ENCODE data around the gene LSP1. TPM values are rescaled to one million over a fixed set of nuclear protein-coding genes. Genes with fewer than 3 reads are reported as not detected.

Gene LSP1
- total RNA-seq, 1 experiment from 2014 or later = 4.0 TPM

DNA sequence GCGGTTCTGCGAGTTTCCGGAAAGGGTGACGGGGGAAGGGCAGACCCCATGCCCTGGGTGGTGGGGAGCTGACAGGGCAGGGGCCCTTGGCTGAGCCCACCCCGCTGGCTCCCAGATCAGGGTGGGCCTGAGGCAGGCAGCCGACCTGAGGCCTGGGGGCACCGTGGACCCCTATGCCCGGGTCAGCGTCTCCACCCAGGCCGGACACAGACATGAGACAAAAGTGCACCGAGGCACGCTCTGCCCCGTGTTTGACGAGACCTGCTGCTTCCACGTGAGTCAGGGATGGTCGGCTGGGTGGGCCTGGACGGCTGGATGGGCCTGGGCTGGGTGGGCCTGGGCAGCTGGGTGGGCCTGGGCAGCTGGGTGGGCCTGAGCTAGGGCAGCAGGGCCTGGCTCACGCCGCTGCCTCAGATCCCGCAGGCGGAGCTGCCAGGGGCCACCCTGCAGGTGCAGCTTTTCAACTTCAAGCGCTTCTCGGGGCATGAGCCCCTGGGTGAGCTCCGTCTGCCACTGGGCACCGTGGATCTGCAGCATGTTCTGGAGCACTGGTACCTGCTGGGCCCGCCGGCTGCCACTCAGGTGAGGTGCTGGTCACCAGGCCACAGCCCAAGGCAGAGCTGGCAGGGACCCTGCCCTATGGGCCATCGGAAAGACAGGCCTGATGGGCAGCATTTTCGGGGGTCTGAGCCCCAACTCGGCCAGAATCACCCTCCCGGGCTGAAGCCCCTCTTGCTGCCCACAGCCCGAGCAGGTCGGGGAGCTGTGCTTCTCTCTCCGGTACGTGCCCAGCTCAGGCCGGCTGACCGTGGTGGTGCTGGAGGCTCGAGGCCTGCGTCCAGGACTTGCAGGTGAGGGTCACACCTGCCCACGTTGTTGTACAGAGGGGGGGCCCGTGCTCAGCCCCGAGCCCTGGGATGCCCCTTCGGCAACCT lies 16.6 kb upstream of the LSP1 start:
- no peak for DNase-seq (ENCODE audit: low read depth)

DNA sequence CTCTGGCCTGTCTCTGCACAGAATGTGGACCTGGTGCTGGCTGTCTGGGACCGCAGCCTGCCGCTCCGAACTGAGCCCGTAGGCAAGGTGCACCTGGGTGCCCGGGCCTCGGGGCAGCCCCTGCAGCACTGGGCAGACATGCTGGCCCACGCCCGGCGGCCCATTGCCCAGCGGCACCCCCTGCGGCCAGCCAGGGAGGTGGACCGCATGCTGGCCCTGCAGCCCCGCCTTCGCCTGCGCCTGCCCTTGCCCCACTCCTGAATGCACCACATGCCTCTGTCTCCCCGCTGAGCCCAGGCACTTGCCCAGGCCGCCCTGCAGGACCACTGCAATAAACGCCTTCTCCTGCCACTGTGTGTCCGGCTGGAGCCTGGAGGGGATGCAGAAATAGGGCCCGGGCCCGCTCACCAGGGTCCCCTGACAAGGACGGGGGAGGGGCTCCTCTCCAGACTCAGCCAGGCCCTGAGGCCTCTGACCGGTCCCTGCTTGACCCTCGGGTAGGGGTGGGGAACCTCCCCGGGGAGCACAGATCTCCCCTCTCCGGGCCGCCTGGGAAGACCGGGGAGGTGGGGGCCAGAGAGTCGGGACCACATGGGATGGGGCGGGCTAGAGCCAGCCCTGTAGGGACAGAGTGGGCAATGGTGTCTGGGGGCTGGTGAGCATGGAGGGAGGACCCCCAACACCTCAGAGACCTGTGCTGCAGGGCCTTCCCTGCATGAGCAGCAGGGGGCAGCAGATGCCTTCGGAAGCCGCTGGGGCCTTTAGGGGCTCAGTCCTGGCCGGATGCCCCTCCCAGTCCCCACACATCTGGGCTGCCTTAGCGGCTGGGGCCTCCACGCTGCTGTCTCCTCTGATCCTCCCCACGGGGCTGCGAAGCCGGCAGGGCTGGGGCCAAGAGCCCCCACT lies 15.5 kb upstream of the LSP1 start:
- peak; percentile 47 for DNase-seq (ENCODE audit: low read depth)

DNA sequence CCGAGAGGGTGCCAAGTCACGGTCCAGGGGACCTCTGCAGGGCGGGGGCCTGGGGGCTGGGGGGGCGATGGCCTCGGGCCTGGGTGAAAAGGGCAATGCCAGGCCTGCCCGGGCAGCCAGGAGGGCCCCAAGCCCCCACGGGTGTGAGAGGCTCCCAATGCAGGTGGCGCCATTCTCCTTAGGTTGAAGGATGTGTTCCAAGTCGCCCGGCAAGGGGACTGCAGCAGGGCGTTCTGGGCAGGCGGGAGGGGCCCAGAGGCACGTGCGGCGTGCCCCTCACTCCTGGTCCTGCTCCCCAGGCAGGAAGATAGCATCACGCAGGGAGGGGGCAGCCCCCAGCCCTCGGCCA lies 14.8 kb upstream of the LSP1 start:
- no peak for DNase-seq (ENCODE audit: low read depth)

DNA sequence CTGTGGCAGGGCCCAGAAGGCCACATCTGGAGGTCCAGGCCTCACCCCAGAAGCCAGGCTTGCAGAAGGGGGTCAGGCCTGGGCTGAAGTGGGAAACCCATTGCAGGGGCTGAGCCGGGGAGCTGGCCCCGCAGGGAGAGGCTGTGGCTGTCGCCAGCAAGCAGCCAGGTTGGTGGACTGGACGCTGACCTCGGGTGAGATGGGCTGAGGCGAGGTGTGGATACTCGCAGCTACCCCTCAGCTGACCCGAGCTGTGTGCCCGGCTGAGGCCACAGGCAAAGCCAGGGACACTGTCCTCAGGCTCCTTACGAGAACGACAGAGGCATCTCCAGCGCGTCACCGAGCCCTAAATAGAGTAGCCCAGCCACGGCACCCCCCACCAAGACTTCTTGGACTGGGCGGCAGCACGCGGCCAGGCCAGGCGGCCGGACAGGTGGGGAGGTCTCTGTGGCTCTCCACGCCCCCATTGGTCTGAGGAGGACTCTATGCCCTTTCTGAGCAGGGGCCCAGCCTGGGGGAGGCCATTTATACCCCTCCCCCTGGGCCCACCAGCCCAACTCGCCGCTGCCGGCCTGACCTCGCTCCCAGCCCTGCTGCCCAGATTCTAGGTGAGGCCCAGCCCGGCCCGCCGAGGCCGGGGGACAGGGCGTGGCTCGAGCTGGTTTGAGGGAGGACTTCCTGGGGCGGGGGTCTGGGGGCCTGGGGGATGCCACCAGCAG lies 14.3 kb upstream of the LSP1 start, which contains the start of gene TNNI2:
Gene TNNI2 (plus strand): TSS at position 556 of the 719 bp plus-strand sequence. CDS start 716 bp downstream, outside the sequence.
- DNase-seq (ENCODE audit: low read depth) = no peak

DNA sequence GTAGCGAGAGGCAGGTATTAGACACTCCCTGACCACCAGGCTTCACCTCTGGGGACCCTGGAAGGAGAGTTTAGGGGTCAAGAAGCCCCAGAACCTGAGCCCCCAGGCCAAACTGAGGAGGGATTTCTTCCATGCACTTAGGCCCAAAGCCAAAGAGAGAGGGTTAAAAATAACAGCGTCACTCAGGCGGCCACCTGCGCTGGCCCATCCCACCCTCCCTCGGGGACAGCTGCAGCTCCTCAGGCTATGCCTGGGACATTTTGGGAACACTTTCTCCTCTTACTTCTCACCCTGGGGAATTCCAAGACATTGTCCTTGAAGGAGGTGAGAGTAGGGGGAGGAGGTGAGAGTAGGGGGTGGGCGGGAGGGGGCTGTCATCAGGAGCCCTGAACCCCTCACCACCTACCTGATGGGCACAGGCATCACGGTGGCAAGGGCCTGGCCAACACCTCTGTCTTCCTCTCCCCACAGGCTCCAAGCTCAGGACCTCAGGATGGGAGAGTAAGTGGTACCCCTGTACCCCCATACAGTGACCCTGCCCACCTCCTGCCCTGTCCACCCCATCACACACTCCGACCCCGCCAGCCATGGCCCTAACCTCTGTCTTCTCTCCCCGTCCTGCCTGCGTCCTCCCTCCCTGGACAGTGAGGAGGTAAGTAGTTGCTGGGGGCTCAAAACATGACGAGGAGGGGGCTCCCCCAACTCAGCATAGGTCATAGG lies 13.5 kb upstream of the LSP1 start:
- DNase-seq (ENCODE audit: low read depth) = no peak

DNA sequence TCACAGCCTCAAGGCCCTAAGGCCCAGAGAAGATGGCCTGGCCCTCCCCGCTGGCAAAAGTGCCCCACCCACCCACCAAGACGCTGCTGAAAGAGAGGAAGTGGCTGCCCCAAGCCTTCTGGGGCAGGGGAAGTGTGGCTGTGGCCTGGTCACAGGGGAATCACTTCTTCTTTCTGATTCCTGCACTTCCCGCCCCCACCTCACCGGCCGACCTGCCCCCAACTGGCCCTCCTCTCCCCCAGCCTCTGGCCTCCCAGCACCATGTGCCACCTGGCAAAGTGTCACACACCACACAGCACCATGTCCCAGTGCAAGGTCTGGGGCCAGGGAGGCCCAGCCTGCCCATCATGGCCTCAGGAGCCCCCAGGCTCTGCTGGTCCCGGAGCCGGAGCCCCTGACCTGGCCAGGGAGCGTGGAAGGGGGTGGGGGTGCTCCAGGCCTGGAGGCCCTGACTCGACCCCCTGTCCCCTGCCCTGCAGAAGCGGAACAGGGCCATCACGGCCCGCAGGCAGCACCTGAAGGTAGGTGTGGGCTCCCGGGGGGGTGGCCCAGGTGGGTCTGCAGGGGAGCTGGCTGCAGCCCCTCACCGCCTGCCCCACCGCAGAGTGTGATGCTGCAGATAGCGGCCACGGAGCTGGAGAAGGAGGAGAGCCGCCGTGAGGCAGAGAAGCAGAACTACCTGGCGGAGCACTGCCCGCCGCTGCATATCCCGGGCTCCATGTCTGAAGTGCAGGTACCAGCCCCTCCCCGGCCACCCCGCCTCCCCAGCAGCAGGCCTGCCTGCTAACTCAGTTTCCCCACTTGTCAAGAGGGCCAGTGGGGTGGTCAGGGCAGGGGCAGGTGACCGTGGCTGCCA lies 12.7 kb upstream of the LSP1 start:
- no peak for DNase-seq (ENCODE audit: low read depth)

DNA sequence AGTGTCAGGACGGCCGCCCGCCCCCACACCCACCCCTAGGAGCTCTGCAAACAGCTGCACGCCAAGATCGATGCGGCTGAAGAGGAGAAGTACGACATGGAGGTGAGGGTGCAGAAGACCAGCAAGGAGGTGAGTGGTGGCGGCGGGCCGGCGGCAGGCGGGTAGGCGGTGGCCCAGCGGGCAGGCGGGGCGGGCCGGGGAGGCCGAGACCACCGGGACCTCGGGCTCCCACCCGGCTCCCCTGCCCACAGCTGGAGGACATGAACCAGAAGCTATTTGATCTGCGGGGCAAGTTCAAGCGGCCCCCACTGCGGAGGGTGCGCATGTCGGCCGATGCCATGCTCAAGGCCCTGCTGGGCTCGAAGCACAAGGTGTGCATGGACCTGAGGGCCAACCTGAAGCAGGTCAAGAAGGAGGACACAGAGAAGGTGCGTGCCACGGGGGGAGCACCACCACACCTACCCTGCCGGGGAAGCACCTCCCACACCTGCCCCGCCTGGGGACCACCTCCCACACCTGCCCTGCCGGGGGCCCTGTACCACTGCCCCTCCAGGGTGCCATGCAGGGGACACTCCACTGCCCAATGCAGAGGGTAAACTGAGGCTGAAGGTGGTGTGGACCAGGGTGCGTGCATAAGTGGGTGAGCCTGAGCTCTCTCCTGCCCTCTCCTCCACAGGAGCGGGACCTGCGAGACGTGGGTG lies 12.0 kb upstream of the LSP1 start:
- no peak for DNase-seq (ENCODE audit: low read depth)

DNA sequence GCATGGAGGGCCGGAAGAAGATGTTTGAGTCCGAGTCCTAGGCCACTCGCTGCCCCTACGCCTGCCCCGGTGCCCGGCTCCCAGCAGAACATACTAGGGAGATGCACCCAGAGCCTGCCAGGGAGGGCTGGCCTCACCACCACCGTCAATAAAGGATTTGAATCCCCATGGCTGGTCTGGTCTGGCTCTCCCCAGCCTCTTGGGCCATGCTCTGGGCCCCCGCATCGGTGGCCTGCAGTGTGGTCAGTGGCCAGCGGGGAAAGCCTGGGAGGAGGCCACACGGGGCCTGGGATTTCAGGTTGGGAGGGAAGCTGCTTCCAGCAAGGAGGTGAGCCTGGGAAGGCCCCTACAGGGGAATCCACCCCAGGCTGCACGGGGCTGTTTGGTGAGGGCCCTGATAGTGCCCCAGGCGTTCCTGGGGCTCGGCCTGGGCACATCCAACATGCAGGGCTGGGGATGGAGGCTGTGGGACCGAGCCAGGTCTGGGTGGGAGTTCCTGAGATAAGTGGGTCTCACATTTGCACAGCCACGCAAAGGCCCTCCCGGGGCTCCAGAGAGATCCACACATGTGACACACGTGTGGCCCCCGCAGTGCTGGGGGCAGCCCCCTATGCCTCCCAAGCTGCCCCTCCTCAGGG lies 11.3 kb upstream of the LSP1 start:
- no peak for DNase-seq (ENCODE audit: low read depth)

DNA sequence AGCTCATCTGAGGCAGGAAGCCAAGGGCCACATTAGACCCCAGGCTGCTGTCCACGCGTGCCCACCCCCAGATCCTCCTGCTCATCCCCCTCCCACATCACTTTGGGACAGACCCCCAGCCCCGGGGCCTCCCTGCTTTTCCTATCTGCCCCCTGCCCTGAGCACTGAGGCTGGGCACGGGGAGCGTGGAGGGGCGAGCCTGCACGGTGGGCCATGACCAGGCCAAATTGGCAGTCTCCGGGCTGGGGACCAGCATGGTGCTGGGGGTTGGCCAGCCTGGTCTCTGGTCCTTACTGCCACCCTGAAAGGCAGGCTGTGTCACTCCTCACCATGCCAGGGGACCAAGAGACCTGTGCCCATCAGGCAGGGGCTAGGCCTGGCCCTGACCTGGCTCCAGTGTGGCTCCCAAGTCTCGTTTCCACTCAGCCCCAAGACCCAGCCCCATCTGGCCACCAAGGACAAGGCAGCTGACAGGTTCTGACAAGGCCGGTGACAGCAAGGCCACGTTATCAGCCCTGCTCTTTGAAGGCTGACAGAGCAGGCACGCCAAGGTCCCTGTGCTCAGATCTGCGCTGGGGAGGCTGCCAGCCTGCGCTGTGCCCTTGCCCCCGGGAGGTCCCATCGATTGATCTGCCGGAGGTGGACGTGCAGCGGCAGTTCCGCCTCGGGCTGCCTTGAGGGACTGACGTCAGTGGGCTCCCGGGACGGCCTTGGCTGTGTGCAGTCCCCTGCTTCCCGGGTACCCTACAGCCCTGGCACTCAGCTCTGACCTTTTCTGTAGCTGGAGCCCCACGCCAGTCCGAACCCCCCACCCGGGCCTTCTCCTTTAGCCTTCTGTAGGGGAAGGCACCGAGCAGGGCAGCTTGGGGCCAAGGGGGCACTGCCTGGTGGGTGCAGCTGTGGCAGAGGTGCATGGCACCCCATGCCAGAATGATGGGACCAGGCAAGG lies 10.5 kb upstream of the LSP1 start:
- DNase-seq (ENCODE audit: low read depth) = no peak

DNA sequence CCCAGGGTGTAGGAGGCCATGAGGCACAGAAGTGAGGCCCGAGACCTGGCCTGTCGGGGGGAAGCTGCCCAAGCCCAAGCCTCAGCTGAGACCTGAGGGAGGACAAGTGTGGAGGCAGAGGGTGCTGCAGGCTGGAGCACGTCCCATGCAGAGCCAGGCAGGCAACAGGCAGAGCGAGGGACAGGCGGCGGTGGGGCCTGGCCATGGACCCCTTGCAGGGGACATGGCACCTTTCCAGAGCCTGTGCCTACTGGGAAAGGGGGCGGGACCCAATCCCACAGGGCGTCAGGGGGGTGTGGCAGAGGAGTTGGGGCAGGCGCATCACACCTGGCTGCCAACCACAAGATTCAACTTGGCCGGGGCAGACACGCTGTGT lies 9.8 kb upstream of the LSP1 start:
- DNase-seq (ENCODE audit: low read depth) = no peak

DNA sequence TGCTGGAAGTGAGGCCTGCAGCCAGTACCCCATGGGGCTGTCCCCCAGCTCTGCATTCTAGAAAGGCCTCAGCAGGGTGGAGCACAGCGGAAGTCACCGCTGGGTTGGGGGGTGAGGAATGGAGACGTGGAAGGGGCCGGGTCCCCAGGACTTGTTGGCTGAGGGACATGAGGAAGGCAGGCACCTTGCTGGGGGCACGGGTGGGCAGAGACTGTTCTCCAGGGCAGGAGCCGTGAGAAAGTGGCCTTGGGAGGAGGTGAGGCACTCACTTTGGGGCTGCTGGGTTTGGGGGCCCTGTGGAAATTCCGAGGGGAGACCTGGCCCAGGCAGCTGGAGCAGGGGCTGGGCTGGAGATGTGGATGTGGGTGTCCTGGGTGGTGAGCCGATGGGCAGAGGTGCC lies 9.1 kb upstream of the LSP1 start:
- DNase-seq (ENCODE audit: low read depth) = no peak

DNA sequence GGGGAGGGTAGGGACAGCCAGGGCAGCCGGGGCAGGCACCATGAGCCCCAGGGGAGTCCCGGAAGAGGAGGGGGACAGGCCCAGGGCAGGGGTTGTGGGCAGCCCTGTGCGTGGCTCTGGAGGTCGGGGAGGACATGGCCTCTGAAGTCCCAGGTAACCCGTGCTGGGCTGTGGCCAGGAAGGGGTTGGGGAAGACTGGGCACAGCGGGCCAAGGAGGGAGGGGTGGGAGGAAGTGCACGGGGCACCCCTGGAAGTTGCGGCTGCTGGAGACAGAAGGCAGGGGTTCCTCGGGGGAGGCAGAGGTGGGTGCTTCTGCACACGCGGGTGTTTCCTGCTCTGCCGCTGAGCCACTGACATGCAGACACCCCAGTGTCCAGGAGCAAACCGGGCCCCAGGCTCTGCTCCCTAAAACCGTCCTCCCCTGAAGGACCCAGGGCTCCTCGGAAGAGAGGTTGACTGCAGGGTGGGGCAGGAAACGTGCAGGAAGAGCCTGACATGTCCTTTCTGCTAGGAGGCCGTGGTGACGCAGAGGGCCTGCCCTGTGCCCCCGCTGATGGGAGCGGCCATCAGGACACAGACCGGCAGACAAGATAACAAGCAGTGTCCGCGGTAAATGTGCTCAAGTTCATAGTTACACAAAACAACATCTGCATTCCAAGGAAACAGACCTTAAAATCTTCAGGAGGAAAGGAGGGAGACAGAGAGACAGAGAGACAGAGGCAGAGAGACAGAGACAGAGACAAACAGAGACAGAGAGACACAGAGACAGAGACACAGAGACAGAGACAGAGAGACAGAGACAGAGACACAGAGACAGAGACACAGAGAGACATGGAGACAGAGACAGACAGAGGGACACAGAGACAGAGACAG lies 8.4 kb upstream of the LSP1 start:
- no peak for DNase-seq (ENCODE audit: low read depth)

DNA sequence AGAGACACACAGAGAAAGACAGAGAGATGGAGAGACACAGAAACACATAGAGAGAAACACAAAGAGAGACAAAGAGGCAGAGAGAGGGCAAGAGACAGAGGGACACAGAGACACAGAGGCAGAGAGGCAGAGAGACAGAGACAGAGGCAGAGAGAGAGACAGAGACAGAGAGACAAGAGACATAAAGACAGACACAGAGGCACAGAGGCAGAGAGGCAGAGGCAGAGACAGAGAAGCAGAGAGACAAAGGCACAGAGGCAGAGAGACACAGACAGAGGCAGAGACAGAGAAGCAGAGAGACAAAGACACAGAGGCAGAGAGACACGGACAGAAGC lies 7.8 kb upstream of the LSP1 start:
- DNase-seq (ENCODE audit: low read depth) = no peak

DNA sequence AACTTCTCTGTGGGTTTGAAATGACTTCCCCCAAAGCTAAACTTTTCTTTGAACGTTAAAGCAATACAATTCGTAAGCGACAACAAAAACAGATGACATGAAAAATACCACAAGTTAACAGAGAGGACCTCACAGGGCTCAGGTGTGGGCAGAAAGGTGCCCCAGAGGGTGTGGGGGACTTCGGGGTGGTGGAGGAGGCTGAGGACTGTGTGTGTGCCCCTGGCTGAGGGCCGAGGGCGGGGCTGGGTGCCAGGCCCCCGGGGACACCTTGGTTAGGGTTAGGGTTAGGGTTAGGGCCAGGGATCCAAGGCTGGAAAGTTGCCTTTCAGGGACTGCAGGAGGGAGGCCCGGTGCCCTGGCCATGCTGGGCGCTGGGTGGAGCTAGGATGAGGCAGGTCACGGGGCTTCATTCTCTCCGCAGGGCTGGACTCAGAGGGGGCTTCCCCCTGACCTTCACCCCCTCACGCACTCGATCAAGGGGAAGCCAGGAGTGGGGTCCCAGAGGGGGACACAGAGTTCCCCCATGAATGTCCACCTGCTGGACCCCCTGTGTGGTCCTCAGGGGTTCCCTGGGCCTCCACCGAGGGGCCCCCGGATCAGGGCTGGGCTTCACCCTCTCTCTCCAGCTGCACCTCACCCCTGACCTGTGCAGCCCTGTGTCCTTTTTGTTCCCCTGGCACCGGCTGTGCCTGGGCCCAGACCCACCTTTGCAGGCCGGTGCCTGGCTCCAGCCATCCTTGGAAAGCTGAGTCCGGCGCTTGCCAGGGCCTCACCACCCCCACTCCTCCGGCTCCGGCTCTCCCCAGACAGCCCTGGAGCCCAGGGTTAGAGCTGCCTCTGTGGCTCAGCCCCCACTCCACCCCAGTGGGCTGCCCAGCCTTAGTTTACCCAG lies 7.1 kb upstream of the LSP1 start:
- DNase-seq (ENCODE audit: low read depth) = no peak

DNA sequence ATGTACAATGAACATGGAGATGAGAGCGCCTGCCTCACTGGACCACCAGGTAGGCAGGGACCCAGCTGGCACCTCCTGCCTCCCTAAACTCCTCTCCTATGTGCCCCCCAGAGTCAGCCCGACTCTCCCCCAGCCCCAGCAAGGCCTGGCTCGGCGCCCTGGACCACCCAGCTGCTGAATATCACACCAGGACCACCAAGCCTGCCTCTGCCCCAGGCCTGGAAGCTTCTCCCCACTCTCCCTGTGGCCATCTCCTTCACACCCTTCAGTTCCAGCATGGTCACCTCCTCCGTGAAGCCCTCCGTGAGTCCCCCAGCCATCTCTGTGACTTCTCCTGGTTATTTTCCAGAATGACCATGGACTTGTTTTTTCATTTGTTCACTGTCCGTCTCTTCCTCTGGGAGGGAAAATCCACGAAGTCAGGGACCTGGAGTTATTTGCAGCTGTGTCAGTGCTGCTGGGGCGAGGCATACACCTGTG lies 6.4 kb upstream of the LSP1 start:
- no peak for DNase-seq (ENCODE audit: low read depth)

All from M059J (cell line).